Karpas-422 (cell line): ENCODE measurements around the gene CHTF18. TPM values are rescaled to one million over a fixed set of nuclear protein-coding genes. Genes with fewer than 3 reads are reported as not detected.
"Not testable (repeated sequence)": the region's sequence is repeated elsewhere in the genome, so short reads cannot be mapped to it uniquely, and the experiment has no call there.

Experiments used
- DNase-seq: peaks from one replicate; pipeline ENCODE4 v3.0.0-alpha.2; 2015
- H2AFZ ChIP-seq: fragments of 200-600 bp; sonication (generic); 2 replicates; pipeline ENCODE4 v1.6.1; 2014; ENCODE audit warnings: antibody characterized with exemption, low read length, mixed read lengths
- H3K27ac ChIP-seq: fragments of 200-600 bp; sonication (generic); 2 replicates; pipeline ENCODE4 v1.5.1; 2014; ENCODE audit warnings: mild to moderate bottlenecking, low read length, moderate library complexity
- H3K27me3 ChIP-seq: fragments of 200-600 bp; sonication (generic); 2 replicates; pipeline ENCODE4 v1.6.1; 2014; ENCODE audit warnings: low read length, mixed read lengths
- H3K36me3 ChIP-seq: fragments of 200-600 bp; sonication (generic); 2 replicates; pipeline ENCODE4 v1.6.1; 2014; ENCODE audit warnings: low read length, mixed read lengths; ENCODE audit not compliant: insufficient read depth
- H3K4me1 ChIP-seq: fragments of 200-600 bp; sonication (generic); 2 replicates; pipeline ENCODE4 v1.6.1; 2014; ENCODE audit warnings: mild to moderate bottlenecking, low read length, mixed read lengths
- H3K4me2 ChIP-seq: fragments of 200-600 bp; sonication (generic); 2 replicates; pipeline ENCODE4 v1.6.1; 2014; ENCODE audit warnings: low read length, low read depth, mild to moderate bottlenecking; ENCODE audit not compliant: poor library complexity, severe bottlenecking
- H3K4me3 ChIP-seq: fragments of 200-600 bp; sonication (generic); 2 replicates; pipeline ENCODE4 v1.5.1; 2014; ENCODE audit warnings: mild to moderate bottlenecking, antibody characterized with exemption, low read length, mixed read lengths
- H3K79me2 ChIP-seq: fragments of 200-600 bp; sonication (generic); 2 replicates; pipeline ENCODE4 v1.6.1; 2014; ENCODE audit warnings: mild to moderate bottlenecking, low read length, mixed read lengths
- H3K9ac ChIP-seq: fragments of 200-600 bp; sonication (generic); 2 replicates; pipeline ENCODE4 v1.6.0; 2014; ENCODE audit warnings: low read length
- H3K9me2 ChIP-seq: fragments of 200-600 bp; sonication (generic), shearing (Covaris generic); replicated peaks from 2 replicates; pipeline ENCODE4 v1.6.0; 2014; ENCODE audit warnings: mild to moderate bottlenecking, low read length, moderate library complexity; ENCODE audit not compliant: insufficient read depth
- H3K9me3 ChIP-seq: fragments of 300-700, 200-600 bp; sonication (generic); 2 replicates; pipeline ENCODE4 v1.6.1; 2014; ENCODE audit warnings: low read length, mixed read lengths
- H4K20me1 ChIP-seq: fragments of 200-600 bp; sonication (generic); 2 replicates; pipeline ENCODE4 v1.6.1; 2014; ENCODE audit warnings: mild to moderate bottlenecking, antibody characterized with exemption, low read length, low read depth; ENCODE audit not compliant: insufficient read depth
- total RNA-seq: library from RNA; depleted of rRNA; stranded (reverse); fragments of >200 nt; shearing (Covaris generic); gene quantifications from 2 replicates; pipeline ENCODE4 v1.2.3, GENCODE V29; 2014; ENCODE audit warnings: low replicate concordance

Gene CHTF18
- total RNA-seq, 1 experiment from 2014 or later: 7.9 TPM

DNA sequence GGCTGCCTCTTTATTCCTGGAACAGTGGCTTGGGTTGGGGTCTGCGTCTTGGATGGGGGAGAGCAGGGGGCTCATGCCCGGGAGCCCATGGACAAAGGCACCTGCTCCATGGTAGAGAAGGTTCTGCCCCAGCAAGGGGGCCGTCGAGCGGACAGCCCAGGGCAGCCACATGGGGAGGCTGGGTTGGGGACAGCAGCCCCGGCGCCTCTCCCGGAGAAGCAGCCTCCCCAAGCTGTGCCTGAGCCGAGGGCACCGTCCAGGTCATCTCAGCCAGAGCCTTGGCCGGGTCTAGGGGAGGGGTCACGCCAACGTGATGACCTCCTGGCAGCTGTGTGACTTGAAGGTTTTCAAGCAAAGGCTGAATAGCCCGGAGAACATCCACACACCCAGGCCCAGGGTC, 45.0 kb downstream of the CHTF18 start:
- H2AFZ ChIP-seq: no peak overlapping the region
- no peak overlapping the region for H3K4me2 ChIP-seq
- H4K20me1 ChIP-seq: no peaks in the 10 kb centered on the region
- no peaks in the 10 kb centered on the region for H3K4me1 ChIP-seq
- no peaks in the 10 kb centered on the region for H3K79me2 ChIP-seq
- DNase-seq: no peak
- no peaks in the 10 kb centered on the region for H3K36me3 ChIP-seq
- H3K27ac ChIP-seq: no peak overlapping the region
- no peaks in the 10 kb centered on the region for H3K27me3 ChIP-seq
- 0 out of 2 replicates have a peak, but pooled peaks cover 7% of the 10 kb centered on the region for H3K9me3 ChIP-seq
- no peaks in the 10 kb centered on the region for H3K9me2 ChIP-seq
- no peak overlapping the region for H3K4me3 ChIP-seq
- no peak overlapping the region for H3K9ac ChIP-seq

DNA sequence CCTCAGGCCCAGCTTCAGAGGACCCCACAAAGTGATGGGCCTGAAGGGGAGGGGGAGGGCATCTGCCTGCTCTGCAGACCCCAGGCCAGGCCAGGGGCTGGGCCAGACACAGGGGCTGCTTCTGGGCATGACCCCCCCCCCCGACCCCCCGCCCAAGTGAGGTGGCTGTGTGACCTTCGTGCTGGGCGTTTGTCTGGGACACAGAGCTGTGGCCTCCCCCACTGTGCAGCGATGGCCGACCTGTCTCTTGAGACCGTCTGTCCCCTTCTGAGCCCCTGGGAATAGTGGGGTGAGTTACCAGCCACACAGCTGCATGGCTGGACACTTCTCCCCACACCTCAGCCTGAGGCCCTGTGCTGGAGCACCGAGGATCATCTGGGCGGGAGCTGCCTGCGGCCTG, 47.0 kb downstream of the CHTF18 start:
- no peaks in the 10 kb centered on the region for H3K9me2 ChIP-seq
- no peak for DNase-seq
- H2AFZ ChIP-seq: no peak overlapping the region
- no peaks in the 10 kb centered on the region for H3K36me3 ChIP-seq
- no peaks in the 10 kb centered on the region for H3K79me2 ChIP-seq
- H3K9ac ChIP-seq: no peak overlapping the region
- no peak overlapping the region for H3K27ac ChIP-seq
- 0 out of 2 replicates have a peak, but pooled peaks cover 7% of the 10 kb centered on the region for H3K9me3 ChIP-seq
- no peaks in the 10 kb centered on the region for H4K20me1 ChIP-seq
- no peaks in the 10 kb centered on the region for H3K27me3 ChIP-seq
- H3K4me1 ChIP-seq: no peaks in the 10 kb centered on the region
- no peak overlapping the region for H3K4me3 ChIP-seq
- no peak overlapping the region for H3K4me2 ChIP-seq

DNA sequence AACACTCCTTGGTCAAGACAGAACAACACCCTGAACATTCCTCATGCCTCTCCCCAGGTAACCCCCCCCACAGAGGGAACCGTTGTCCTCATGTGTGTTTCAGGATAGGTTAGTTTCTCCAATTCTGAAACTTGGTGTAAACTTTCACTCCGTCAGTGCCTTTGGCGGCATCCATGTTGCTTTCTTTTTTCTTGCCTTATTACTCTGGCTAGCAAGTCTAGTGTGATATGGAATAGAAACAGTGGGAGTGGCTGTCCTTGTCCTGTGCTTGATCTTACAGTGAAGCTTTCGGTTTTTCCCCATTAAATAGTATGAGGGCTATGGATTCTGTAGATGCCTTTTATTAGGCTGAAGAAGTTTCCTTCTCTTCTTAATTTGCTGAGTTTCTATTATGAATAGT, 47.8 kb downstream of the CHTF18 start:
- H3K9ac ChIP-seq: no peak overlapping the region
- H3K4me2 ChIP-seq: no peak overlapping the region
- H3K27ac ChIP-seq: no peak overlapping the region
- H3K36me3 ChIP-seq: no peaks in the 10 kb centered on the region
- H3K79me2 ChIP-seq: no peaks in the 10 kb centered on the region
- H4K20me1 ChIP-seq: no peaks in the 10 kb centered on the region
- H3K9me2 ChIP-seq: no peaks in the 10 kb centered on the region
- H3K27me3 ChIP-seq: no peaks in the 10 kb centered on the region
- H2AFZ ChIP-seq: no peak overlapping the region
- no peak for DNase-seq
- H3K4me3 ChIP-seq: no peak overlapping the region
- no peaks in the 10 kb centered on the region for H3K4me1 ChIP-seq
- 0 out of 2 replicates have a peak, but pooled peaks cover 7% of the 10 kb centered on the region for H3K9me3 ChIP-seq

DNA sequence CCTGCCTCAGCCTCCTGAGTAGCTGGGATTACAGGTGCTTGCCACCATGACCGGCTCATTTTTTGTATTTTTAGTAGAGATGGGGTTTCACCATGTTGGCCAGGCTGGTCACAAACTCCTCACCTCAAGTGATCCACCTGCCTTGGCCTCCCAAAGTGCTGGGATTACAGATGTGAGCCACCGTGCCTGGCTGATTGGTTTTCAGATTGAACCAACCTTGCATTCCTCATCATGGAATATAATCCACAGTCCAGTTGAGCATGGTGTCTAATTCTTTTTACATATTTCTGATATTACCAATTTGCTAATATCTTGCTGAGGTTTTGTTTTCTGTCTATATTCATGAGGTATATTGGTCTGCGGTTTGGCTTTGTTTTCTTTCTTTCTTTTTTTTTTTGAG, 48.4 kb downstream of the CHTF18 start:
- not testable (repeated sequence) for H3K9me3 ChIP-seq, H3K4me2 ChIP-seq, H3K4me1 ChIP-seq, DNase-seq, H3K9me2 ChIP-seq, H3K9ac ChIP-seq, H3K79me2 ChIP-seq, H3K27me3 ChIP-seq, H3K36me3 ChIP-seq, H3K27ac ChIP-seq, H4K20me1 ChIP-seq, H2AFZ ChIP-seq, H3K4me3 ChIP-seq

DNA sequence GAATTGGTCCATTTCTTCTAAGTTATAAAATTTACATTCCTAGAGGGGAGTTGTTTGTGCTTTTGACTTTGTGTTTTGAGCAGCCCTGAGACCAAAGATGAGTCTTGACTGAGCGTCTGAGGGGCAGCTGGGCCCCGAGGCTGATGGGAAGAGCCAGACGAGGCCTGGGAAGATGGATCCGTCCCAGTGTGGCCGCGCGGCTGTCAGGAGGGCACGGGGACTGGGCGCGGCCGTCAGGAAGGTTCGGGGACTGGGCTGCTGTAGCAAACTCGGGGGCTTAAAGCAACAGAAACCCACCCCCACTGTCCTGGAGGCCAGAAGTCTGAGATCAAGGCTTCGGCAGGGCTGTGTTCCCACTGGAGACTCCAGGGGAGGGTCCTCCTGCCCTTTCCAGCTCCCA, 50.3 kb downstream of the CHTF18 start:
- Histone ChIP-seq H3K27me3 (no peaks in the 10 kb centered on the region), H3K79me2 (no peaks in the 10 kb centered on the region), H3K4me3 (no peak overlapping the region), H3K4me2 (no peak overlapping the region), H3K27ac (no peak overlapping the region), H3K9ac (no peak overlapping the region), H3K9me2 (no peaks in the 10 kb centered on the region), H3K36me3 (no peaks in the 10 kb centered on the region), H2AFZ (no peak overlapping the region), H3K9me3 (0 out of 2 replicates have a peak, but pooled peaks cover 7% of the 10 kb centered on the region), H4K20me1 (no peaks in the 10 kb centered on the region), H3K4me1 (no peaks in the 10 kb centered on the region)
- DNase-seq: no peak

DNA sequence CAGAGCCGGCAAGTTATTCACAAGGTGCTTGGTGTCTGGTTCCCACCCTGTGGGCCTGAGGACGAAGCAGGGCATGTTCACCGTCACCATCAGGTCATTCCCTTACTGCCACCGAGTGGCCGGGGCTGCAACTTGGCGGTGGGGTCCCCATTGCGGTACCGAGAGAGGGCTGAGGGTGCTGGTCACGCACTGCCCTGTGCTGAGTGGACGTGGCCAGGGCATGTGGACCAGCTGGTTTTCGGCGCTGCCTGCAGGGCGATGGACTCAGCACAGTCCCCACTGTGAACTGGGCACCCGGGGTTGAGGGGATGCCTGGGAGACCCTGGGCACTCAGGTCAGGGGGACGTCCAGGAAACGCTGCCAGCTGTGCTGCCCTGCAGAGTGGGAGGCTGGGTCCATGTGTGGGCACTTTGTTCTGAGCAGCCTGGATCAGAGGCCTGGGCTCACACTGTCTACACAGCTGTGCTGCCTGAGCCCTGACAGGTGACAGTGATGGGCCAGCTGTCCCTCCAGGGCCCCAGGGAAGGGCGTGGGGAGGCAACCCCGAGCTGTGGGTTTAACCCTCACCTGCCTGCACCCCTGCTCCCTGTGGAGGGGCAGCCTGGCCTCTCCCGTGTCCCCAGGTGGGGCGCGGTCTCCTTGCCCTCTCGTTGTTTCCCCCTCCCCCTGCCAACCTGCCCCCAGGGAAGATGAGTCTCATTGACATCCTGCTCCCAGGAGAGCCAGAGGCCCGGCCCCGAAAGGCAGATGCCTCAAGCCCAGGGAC, 51.4 kb downstream of the CHTF18 start:
- Histone ChIP-seq H3K4me3 (no peak overlapping the region), H4K20me1 (no peaks in the 10 kb centered on the region), H3K4me1 (no peaks in the 10 kb centered on the region), H3K36me3 (no peaks in the 10 kb centered on the region), H3K79me2 (no peaks in the 10 kb centered on the region), H2AFZ (no peak overlapping the region), H3K9me3 (0 out of 2 replicates have a peak, but pooled peaks cover 7% of the 10 kb centered on the region), H3K4me2 (no peak overlapping the region), H3K9ac (no peak overlapping the region), H3K9me2 (no peaks in the 10 kb centered on the region), H3K27me3 (no peaks in the 10 kb centered on the region), H3K27ac (no peak overlapping the region)
- no peak for DNase-seq

DNA sequence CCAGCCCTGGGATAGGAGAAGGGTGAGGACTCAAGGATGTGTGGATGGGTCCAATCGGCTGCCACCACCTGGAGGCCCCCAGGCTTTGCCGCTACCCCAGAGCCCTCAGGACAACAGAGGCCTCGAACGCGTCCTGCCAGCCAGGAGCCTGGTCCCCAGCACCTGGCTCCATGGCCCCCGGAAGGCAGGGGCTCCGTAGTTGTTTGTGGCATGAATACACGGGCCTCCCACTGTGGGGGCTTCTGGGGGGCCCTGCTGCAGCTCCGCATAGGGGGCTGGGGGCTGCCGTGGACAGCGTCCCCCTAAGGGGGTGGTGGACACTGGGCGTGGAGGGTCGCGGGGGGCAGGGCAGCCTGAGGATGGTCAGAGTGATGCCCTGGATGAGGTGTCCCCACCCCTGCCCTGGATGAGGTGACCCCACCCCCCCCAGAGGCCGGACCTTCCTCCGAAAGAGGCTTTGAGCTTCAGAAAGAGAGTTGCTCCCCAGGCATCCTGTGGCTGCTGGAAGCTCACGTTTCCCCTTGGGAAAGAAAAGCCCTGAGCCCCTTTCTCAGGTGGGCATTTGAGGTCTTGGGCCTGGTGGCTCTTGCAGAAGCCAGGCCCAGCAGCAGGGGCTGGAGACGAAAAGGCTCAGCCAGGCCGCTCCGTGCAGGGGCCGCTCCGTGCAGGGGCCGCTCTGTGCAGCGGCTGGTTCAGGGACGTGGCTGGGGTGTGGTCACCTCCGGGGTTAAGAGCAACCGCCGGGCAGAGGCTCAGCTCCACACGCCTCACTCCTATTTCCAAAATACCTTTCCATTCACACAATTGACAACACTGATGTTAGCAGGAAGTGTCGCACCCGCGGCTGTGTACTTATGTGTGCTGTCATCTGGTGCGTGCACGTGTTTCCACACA, 52.4 kb downstream of the CHTF18 start:
- H3K4me1 ChIP-seq: no peaks in the 10 kb centered on the region
- H3K27ac ChIP-seq: no peak overlapping the region
- H4K20me1 ChIP-seq: no peaks in the 10 kb centered on the region
- H3K27me3 ChIP-seq: no peaks in the 10 kb centered on the region
- no peak overlapping the region for H3K4me3 ChIP-seq
- H3K9me3 ChIP-seq: 0 out of 2 replicates have a peak, but pooled peaks cover 6% of the 10 kb centered on the region
- H3K9me2 ChIP-seq: no peaks in the 10 kb centered on the region
- H3K4me2 ChIP-seq: no peak overlapping the region
- H3K36me3 ChIP-seq: no peaks in the 10 kb centered on the region
- H3K9ac ChIP-seq: no peak overlapping the region
- no peaks in the 10 kb centered on the region for H3K79me2 ChIP-seq
- DNase-seq: no peak
- H2AFZ ChIP-seq: no peak overlapping the region

DNA sequence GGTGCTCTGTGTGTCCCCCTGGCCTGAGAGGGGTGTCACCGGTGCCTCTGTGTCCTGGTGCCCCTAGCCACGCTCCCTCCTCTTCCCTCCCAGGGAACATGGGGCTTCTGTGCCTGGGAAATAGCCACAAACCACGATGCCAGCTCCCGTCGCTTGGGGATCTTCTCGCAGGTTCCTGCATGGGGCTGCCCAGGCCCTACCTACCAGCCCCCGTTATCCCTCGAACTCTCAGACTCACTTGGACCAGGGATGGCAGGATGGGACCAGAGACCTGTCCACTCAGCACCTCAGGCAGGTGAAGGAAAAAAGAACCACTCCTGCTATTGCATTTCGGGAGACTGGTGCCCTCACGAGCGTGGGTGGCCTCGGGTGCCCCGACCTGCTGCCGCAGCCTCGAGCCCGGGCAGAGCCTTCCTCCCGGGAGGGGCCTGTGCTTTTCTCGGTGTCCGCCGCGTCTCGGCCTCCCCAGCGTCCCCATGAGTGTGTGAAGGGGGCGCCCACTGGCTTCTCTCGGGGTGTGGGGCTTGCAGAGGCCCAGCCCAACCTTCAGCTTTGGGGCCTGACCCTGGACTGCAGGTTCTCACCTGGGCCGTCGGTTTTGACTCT, 53.1 kb downstream of the CHTF18 start:
- Histone ChIP-seq H4K20me1 (no peaks in the 10 kb centered on the region), H3K27me3 (no peaks in the 10 kb centered on the region), H3K9me2 (no peaks in the 10 kb centered on the region), H3K4me1 (no peaks in the 10 kb centered on the region), H3K79me2 (no peaks in the 10 kb centered on the region), H3K9me3 (no peaks in the 10 kb centered on the region), H3K36me3 (no peaks in the 10 kb centered on the region), H3K27ac (no peak overlapping the region), H2AFZ (no peak overlapping the region), H3K4me3 (no peak overlapping the region), H3K4me2 (no peak overlapping the region), H3K9ac (no peak overlapping the region)
- DNase-seq: no peak
